Umbilical cord (tissue), 2 donors: ENCODE results near the gene HERC6. TPM values are rescaled to one million over a fixed set of nuclear protein-coding genes. Genes with fewer than 3 reads are reported as not detected.
"Not testable (repeated sequence)": the region's sequence is repeated elsewhere in the genome, so short reads cannot be mapped to it uniquely, and the experiment has no call there.

Experiments used
- DNase-seq: peaks from one replicate; pipeline ENCODE4 v3.0.0-alpha.2; 2015; ENCODE audit warnings: low spot score
- total RNA-seq: library from RNA; depleted of rRNA; stranded (reverse); fragments of >200 nt; gene quantifications from one replicate; pipeline ENCODE4 v1.2.3, GENCODE V29; 2014; ENCODE audit warnings: low replicate concordance; ENCODE audit not compliant: insufficient read depth

The HERC6 gene
- total RNA-seq, 1 donor from 2014 or later = 21.7 TPM

DNA sequence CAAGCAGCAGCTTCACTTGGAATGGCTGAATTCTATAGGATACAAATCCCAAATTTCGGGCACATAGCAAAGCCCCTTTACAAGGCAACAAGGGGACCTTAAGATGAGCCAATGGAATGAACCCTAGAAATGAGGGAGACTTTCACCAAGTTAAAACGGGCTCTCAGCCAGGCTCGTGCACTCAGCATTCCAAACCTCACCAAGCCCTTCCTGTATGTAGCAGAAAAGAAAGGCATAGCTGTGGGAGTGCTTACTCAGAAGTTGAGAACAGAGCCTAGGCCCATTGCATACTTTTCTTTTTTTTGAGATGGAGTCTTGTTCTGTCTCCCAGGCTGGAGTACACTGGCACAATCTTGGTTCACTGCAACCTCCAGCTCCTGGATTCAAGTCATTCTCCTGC is 67.5 kb downstream of the HERC6 start:
- no peak for DNase-seq

GRCh38 chr4:88447371-88448095 is 68.9 kb downstream of the HERC6 start:
- DNase-seq = peak; percentile 20

DNA sequence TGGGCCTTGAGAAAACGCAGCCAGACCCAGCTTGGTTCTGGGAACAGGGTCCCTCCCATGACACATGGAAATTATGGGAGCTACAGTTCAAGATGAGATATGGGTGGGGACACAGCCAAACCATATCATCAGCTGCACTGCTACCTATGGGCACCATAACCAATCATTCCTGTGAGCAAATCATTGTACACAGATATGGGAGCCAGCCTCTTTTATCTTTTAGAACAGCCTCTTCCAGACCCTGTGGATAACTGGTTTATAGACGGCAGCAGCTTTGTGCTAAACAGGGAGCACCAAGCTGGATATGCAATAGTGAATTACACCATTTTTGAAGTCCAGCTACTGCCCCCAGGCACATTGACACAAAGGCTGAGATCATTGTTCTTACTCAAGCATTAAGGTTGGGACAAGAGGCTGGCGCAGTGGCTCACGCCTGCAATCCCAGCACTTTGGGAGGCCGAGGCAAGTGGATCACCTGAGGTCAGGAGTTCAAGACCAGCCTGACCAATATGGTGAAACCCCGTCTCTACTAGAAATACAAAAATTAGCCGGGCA is 69.6 kb downstream of the HERC6 start:
- DNase-seq = not testable (repeated sequence)

DNA sequence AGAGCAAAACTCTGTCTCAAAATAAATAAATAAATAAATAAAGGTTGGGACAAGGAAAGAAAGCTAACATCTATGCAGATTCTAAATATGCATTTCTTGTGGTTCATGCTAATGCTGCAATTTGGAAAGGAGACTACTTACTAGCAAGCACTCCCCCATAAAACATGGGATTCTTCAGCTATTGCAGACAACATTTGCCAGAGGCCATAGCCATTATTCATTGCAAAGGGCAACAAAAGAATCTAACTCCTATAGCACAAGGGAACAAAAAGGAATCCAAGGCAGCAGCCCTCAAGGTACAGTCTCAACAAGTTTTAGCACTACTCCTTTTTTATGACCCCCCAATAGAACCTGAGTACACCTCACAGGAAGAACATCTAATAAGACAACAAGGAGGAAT is 70.2 kb downstream of the HERC6 start:
- DNase-seq = no peak

DNA sequence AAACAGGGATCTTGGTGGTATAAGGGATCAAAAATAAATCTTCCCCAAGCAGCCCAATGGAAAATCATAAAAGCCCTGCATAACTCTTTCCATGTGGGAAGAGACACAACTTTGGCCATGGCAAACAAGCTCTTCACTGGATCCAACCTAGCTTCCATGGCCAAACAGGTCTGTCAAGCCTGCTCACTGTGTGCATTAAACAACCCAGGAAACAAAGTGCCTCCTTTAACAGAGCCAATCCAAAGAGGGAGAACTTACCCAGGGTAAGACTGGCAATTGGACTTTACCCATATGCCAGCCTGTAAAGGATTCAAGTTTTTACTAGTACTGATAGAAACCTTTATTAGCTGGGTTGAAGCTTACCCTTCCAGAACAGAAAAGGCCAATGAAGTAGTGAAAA is 70.6 kb downstream of the HERC6 start:
- DNase-seq = no peak

DNA sequence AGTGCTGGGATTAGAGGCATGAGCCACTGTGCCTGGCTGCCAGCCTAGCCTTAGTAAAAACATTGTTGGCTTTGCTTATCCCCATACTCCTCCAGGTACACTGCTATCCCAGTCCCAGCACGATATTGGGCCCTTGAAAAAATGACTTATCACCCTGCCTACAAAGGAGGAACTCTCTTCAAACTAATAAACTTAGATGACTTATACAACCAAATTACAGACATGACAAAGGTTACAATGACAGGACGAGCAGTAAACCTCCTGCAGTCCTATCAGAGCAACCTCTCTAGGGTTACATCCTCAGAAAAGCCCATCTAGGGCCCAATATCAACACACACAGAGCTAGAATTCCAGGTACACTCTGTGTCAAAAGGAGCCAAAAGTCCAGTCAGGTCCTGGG is 72.6 kb downstream of the HERC6 start:
- no peak for DNase-seq

DNA sequence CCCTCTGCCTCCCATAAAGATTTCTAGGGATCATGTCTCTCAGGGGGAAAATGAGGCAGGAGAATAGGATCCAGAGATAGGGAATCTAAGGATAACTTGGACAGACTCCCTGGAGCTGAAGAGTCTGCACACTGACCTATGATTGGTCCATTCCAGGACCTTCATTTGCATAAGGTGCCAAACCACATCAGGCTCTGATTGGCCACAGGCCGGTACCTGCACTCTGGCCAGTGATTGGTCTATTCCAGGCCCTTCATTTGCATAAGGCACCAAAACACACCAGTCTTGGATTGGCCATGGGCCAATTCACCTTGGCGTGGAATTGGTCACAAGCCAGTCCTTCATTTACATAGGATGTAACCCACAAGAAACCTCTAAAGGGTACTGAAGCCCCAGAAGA is 74.3 kb downstream of the HERC6 start:
- no peak for DNase-seq

GRCh38 chr4:88456670-88457306 is 78.1 kb downstream of the HERC6 start, which contains the start of gene HERC5:
HERC5 (plus strand) TSS chr4:88457119; CDS start chr4:88457270, 151 bp downstream.
- DNase-seq = peak; percentile 84

- DNase-seq = peak; percentile 26
Observed at GRCh38 chr4:88457307-88458103, 78.9 kb downstream of the HERC6 start.

- no peak for DNase-seq
Observed at GRCh38 chr4:88458104-88458740, 79.6 kb downstream of the HERC6 start.

GRCh38 chr4:88465653-88466192 is 87.1 kb downstream of the HERC6 start:
- DNase-seq = no peak

DNA sequence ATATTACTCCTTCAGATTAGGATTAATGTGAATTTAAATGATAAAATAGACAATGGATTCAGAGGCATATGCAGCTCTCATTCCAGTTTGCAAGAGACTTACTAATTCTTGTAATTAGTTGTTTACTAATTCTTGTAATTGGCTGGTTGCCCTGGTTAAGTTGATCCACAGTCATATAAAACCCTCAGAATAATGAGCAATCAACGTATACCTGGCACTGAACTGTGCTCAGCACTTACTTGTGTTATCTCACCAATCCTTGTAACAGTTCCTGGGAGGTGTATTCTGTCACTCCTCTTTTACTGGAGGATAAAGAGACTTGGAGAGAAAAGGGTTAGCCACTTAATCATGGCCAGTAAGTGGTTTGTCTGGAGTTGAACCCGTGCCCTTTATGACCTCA is 88.7 kb downstream of the HERC6 start:
- no peak for DNase-seq

- no peak for DNase-seq
Observed at GRCh38 chr4:88477229-88477860, 98.7 kb downstream of the HERC6 start.

- no peak for DNase-seq
Observed at GRCh38 chr4:88478247-88478646, 99.6 kb downstream of the HERC6 start.

- peak; percentile 35 for DNase-seq
Observed at GRCh38 chr4:88481537-88481936, 102.9 kb downstream of the HERC6 start.

- no peak for DNase-seq
Observed at GRCh38 chr4:88489100-88489761, 110.6 kb downstream of the HERC6 start.
